ENCODE measurements around the gene MAPK8. TPM values are rescaled to one million over a fixed set of nuclear protein-coding genes. Genes with fewer than 3 reads are reported as not detected.

MAPK8 gene
- total RNA-seq, 1 donor from 2014 or later = 94.1 TPM

DNA sequence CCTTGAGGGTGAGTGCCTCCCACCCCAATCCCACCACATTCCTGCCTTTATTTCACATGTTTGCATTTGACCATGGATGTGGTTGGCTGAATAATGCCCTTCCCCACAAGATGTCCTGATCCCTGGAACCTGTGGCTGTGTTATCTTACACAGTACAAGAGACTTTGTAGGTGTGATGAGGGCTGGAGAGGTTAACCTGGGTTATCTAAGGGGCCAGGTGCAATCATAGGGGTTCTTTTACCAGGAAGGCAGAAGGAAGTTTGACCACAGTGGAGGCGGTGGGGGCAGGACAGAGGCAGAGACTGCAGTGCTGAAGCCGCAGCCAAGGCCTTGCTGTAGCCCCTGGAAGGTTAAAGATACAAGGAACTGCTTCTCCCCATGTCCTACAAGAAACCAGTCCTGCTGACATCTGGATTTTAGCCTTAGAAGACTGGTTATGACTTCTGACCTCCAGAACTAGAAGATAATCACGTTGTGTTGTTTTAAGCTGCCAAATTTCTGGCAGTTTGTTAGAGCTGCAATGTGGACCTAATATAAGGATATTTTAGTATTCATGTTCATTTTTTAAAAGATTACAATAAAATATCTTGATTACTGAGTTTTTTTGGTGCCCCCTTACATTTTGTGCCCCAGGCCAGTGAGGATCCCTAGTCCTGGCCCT lies 161.8 kb downstream of the MAPK8 start:
- no peaks in the 10 kb centered on the region for H3K27me3 Mint-ChIP-seq (ENCODE audit: low read depth)
- no peak overlapping the region for H3K27ac Mint-ChIP-seq
- no peak for DNase-seq (ENCODE audit: low spot score)
- H3K9me3 Mint-ChIP-seq = no peaks in the 10 kb centered on the region
- no peaks in the 10 kb centered on the region for H3K36me3 Mint-ChIP-seq (ENCODE audit: low read depth)
- intact Hi-C loops (cut with micrococcal nuclease) = no loop called here
- no peak overlapping the region for H3K4me3 Mint-ChIP-seq (ENCODE audit: low read depth)
- peaks cover 3% of the 10 kb centered on the region for H3K4me1 Mint-ChIP-seq (ENCODE audit: low read depth)

DNA sequence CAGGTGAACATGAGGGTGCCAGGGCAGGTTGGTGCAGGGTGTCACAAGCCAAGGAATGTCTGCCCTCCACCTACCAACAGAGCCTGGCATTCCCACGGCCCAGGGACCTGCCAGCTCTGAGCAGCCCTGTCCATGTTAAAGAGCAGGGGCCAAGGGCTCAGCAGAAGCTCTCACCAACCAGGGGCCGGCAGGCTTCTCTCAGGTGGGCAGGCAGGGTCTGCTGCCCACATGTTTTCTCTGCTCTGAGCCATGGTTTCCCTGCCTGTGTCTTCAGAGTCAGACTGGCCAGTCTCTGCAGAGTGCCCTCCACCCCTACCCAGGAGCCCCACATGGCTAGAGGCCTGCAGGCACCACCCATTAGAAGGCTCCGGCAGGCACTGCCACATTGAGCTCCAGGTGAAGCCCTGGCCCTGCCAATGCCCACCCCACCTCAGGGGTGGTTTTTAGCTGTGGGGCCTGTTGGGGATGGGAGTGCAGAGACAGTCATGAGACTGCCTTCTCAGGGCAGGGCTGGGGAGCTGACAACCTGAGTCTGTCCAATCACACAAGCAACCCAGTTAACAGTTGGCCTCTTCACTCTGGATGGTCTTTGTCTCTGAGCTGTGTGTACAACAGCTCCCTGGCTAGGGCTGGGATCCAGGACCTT lies 162.5 kb downstream of the MAPK8 start:
- Mint-ChIP-seq H3K27me3 (ENCODE audit: low read depth) (no peaks in the 10 kb centered on the region), H3K27ac (no peak overlapping the region), H3K4me1 (ENCODE audit: low read depth) (peaks cover 3% of the 10 kb centered on the region), H3K9me3 (no peaks in the 10 kb centered on the region), H3K4me3 (ENCODE audit: low read depth) (no peak overlapping the region), H3K36me3 (ENCODE audit: low read depth) (no peaks in the 10 kb centered on the region)
- no peak for DNase-seq (ENCODE audit: low spot score)
- intact Hi-C loops (cut with micrococcal nuclease) = no loop called here

DNA sequence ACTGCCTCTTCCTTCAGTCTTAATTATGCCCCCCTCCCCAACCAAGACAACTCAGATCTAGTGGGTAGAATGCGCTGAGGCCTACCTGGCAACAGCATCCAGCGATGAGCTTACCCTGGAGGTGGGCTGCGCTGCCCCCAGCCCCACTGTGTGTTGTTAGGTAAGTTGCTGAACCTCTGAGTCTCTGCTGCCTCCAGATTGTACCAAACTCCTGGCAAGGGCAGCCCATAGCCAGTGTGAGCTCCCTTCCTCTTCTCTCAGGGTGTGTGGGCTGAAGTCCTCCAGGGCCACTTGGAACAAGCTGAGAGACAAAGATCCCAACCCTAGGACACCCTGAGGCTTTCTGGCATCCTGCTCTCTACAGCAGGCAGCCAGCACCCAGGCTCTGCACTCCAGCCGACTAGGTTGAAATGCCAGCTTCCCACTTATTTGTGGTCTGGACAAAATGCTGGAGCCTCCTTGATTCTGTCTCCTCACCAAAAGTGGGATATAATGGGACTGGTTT lies 163.1 kb downstream of the MAPK8 start:
- no peaks in the 10 kb centered on the region for H3K36me3 Mint-ChIP-seq (ENCODE audit: low read depth)
- H3K27me3 Mint-ChIP-seq (ENCODE audit: low read depth) = no peaks in the 10 kb centered on the region
- H3K4me1 Mint-ChIP-seq (ENCODE audit: low read depth) = peaks cover 3% of the 10 kb centered on the region
- no peak for DNase-seq (ENCODE audit: low spot score)
- H3K27ac Mint-ChIP-seq = no peak overlapping the region
- intact Hi-C loops (cut with micrococcal nuclease) = no loop called here
- H3K4me3 Mint-ChIP-seq (ENCODE audit: low read depth) = no peak overlapping the region
- no peaks in the 10 kb centered on the region for H3K9me3 Mint-ChIP-seq

DNA sequence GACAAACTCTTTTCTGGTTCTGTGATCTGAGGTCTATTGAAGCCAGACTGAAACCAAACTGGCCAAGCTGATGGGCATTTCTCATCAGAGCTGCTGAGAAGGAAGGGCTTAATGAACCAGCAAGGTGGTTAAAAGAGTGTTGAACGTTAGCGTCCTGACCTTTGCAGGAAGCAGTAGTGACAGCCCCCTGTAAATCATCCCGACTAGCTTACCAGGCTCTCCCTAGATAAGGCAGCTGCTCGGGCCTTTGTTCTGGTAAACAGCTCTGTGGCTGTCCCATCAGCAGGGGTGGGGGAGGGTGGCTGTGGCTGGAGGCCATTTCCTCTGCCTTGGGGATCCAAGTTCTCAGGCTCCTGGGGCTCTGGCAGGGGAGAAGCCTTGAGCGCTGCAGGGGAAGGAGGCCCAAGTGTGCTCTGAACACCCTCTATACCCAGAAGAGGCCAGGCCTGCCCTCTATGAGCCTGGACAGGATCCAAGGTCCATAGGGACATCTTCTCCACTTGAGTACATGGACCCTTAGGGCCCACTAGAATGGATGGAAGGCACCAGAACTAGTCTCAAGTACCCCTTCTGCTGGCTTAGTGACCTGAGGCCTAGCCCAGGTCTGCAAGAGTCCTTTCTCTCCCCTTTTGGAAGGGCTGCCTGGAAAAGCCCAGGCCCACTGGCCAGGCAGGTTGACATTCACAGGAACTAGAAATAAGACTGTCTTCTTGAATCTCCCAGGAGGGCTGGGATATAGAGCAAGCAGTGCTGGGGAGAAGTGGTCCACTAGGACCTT lies 163.8 kb downstream of the MAPK8 start:
- Mint-ChIP-seq H3K27ac (no peak overlapping the region), H3K4me3 (ENCODE audit: low read depth) (no peak overlapping the region), H3K27me3 (ENCODE audit: low read depth) (peaks cover 5% of the 10 kb centered on the region), H3K36me3 (ENCODE audit: low read depth) (no peaks in the 10 kb centered on the region), H3K9me3 (no peaks in the 10 kb centered on the region), H3K4me1 (ENCODE audit: low read depth) (peaks cover 3% of the 10 kb centered on the region)
- intact Hi-C loops (cut with micrococcal nuclease) = no loop called here
- no peak for DNase-seq (ENCODE audit: low spot score)

DNA sequence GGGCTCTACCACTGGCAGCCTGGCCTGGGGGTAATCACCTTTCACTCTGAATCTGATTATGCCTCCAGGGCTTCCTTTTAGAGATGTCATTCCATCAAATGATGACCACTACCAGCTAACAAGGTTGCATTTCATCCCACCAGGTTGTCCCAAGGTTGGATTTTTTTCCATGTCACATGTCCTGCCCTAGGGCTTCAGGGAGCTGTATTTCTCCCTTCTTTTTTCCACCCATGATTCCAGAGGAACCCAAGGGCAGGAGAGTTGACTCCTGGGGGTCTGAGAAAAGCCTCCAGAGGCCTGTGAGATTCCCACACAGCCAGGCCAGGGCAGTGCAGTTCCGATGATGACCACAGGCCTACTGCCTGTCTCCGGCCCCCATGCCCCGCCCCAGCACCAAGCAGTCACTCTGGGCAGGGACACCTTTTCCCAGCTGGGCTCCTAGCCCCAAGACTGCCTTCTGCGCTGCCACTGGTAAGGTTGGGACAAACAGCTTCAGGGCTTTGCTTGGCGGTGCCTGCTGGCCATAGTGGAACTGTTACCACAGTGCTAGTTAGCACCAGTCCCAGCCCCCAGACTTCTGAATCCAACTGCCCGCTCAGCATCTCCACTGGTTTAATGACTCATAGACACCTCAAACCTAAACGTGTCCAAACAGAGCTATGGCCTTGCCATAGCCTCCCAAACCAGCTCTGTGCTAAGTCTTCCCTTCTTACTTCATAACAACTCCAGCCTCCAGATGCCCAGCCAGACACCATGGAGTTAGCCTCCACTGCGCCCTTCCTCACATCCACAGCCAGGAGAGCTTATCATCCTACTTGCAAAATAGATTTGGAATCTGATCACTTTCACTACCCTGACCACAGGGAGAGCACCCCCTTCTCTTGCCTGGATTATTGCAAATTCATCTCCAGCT lies 164.7 kb downstream of the MAPK8 start:
- H3K27me3 Mint-ChIP-seq (ENCODE audit: low read depth) = peaks cover 12% of the 10 kb centered on the region
- no peaks in the 10 kb centered on the region for H3K36me3 Mint-ChIP-seq (ENCODE audit: low read depth)
- H3K4me3 Mint-ChIP-seq (ENCODE audit: low read depth) = no peak overlapping the region
- peaks cover 3% of the 10 kb centered on the region for H3K4me1 Mint-ChIP-seq (ENCODE audit: low read depth)
- H3K27ac Mint-ChIP-seq = no peak overlapping the region
- no peaks in the 10 kb centered on the region for H3K9me3 Mint-ChIP-seq
- intact Hi-C loops (cut with micrococcal nuclease) = no loop called here
- DNase-seq (ENCODE audit: low spot score) = no peak

DNA sequence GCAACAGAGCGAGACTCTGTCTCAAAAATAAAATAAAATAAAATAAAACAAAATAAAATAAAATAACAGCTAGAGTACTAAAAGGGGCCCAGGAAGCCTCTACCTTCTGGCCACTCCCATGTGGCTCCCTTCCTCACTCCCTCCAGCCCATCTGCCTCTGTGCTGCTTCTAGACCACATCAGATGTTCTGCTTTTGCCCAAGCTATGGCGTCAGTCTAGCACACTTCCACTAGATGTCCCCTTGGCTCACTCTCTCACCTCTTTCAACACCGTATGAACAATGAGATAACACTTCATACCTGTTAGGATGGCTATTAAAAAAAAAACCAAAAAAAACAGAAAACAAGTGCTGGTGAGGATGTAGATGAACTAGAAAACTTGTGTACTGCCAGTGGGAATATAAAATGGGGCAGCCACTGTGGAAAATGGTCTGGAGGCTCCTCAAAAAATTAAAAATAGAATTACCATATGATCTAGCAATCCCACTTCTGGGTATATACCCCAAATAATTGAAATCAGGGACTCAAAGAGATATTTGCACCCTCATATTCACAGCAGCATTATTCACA lies 166.1 kb downstream of the MAPK8 start:
- H3K9me3 Mint-ChIP-seq = no peaks in the 10 kb centered on the region
- H3K27me3 Mint-ChIP-seq (ENCODE audit: low read depth) = peaks cover 15% of the 10 kb centered on the region
- intact Hi-C loops (cut with micrococcal nuclease) = no loop called here

DNA sequence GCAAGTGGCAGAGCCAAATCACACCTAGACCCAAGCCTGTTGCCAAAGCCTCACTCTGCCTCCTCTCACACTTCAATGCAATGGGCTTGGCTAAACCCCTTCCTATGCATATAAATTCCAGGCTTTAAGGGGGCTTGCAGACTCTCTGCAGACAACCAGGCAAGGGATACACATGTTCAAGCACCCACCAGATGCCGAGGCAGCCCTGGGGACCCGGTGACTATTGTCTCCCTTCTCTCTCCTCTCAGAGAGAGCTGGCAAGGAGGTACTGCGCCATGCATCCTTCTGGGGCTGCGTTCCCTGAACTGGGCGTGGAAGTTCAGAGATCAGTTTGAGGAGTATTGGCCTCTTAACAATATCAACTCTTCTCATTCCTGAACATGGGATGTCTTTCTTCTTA lies 167.2 kb downstream of the MAPK8 start:
- H3K27ac Mint-ChIP-seq = no peak overlapping the region
- no peak overlapping the region for H3K4me3 Mint-ChIP-seq (ENCODE audit: low read depth)
- DNase-seq (ENCODE audit: low spot score) = no peak
- H3K9me3 Mint-ChIP-seq = no peaks in the 10 kb centered on the region
- intact Hi-C loops (cut with micrococcal nuclease) = no loop called here
- H3K27me3 Mint-ChIP-seq (ENCODE audit: low read depth) = peaks cover 20% of the 10 kb centered on the region
- no peaks in the 10 kb centered on the region for H3K36me3 Mint-ChIP-seq (ENCODE audit: low read depth)
- H3K4me1 Mint-ChIP-seq (ENCODE audit: low read depth) = no peaks in the 10 kb centered on the region

More for the DNA sequence above, 166.1 kb downstream of the MAPK8 start:
- peaks cover 3% of the 10 kb centered on the region for H3K4me1 Mint-ChIP-seq (ENCODE audit: low read depth)
- no peak overlapping the region for H3K4me3 Mint-ChIP-seq (ENCODE audit: low read depth)
- H3K36me3 Mint-ChIP-seq (ENCODE audit: low read depth) = no peaks in the 10 kb centered on the region
- no peak overlapping the region for H3K27ac Mint-ChIP-seq
- no peak for DNase-seq (ENCODE audit: low spot score)

DNA sequence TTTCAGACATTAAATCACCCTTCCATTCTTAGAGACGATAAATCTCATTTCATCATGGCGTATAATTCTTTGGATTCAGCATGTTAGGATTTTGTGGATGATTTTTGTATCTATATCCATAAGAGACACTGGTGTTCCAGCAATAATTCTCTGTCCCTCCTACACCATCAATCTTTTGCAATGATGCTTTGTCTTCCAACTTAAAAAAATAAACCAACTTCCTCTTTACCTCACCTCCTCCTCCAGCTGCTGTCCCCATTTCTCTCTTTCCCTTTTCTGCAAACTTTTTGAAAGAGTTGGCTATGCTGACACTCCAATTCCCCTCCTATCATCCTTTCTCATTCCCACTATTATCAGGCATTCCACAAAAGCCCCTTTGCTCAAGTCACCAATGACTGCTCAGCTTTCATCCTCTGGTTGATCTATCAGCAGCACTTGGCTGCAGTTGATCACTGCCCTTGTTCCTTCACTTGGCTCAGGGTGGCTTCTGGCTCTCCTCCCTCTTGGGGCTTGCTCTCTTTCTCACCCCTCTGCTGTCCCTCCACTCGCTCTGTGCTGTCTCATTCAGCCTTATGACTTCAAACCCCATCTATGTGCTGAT lies 168.4 kb downstream of the MAPK8 start:
- Mint-ChIP-seq H3K4me1 (ENCODE audit: low read depth) (no peaks in the 10 kb centered on the region), H3K4me3 (ENCODE audit: low read depth) (no peak overlapping the region), H3K27me3 (ENCODE audit: low read depth) (peaks cover 20% of the 10 kb centered on the region), H3K36me3 (ENCODE audit: low read depth) (no peaks in the 10 kb centered on the region), H3K9me3 (no peaks in the 10 kb centered on the region), H3K27ac (no peak overlapping the region)
- no peak for DNase-seq (ENCODE audit: low spot score)
- intact Hi-C loops (cut with micrococcal nuclease) = no loop called here

DNA sequence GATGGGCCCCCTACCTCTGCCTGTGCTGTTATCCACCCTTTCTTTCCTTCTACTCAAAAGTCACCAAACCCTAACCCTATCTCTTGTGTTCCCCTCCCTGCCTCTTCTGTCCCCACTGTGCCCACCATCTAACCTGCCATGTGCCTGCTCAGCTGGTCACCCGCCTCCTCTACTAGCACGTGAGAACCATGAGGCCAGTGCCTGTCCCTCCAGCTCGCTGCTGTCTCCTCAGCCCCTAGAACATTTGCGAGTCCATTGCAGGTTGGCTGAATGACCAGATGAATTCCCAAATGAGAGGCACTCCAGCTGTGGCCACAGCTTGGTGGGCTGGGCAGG lies 169.4 kb downstream of the MAPK8 start:
- H3K27ac Mint-ChIP-seq = no peak overlapping the region
- H3K9me3 Mint-ChIP-seq = no peaks in the 10 kb centered on the region
- no peak for DNase-seq (ENCODE audit: low spot score)
- no peaks in the 10 kb centered on the region for H3K36me3 Mint-ChIP-seq (ENCODE audit: low read depth)
- intact Hi-C loops (cut with micrococcal nuclease) = no loop called here
- H3K4me3 Mint-ChIP-seq (ENCODE audit: low read depth) = no peak overlapping the region
- peaks cover 25% of the 10 kb centered on the region for H3K27me3 Mint-ChIP-seq (ENCODE audit: low read depth)
- H3K4me1 Mint-ChIP-seq (ENCODE audit: low read depth) = no peaks in the 10 kb centered on the region

DNA sequence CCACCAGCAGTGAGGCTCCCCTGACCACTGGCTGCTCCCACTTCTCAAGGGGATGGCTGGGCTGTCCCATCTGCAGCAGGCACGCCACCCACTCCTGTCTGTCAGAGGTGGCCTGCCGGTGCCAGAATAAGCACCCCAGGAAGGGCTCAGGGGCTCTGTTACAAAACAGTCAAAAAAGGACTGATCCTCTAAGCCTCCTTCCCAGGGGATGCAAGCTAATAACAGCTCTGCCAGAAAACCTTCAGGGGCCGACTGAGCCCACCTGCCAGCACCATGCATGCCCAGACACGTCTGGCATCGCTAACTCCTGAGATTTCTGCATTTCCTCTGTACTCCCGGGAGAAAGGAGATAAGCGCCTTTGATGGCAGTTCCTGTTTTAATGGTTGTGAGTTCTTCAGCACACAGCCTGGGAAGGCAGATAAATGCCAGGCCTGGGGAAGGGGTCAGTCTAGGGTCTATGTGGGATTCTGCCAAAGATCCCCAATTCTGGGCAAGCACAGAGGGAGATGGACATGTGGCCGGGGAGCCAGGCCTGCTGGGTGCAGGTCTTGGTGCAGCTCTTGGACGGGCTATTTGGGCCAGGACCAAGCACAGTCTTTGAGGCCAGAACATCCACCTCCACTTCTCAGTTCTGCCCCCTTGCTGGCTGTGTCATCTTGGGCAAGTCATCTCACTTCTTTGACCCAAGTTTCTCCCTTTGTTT lies 170.0 kb downstream of the MAPK8 start:
- Mint-ChIP-seq H3K27me3 (ENCODE audit: low read depth) (peaks cover 25% of the 10 kb centered on the region), H3K4me3 (ENCODE audit: low read depth) (no peak overlapping the region), H3K4me1 (ENCODE audit: low read depth) (no peaks in the 10 kb centered on the region), H3K36me3 (ENCODE audit: low read depth) (no peaks in the 10 kb centered on the region), H3K9me3 (no peaks in the 10 kb centered on the region), H3K27ac (no peak overlapping the region)
- intact Hi-C loops (cut with micrococcal nuclease) = no loop called here
- DNase-seq (ENCODE audit: low spot score) = no peak

DNA sequence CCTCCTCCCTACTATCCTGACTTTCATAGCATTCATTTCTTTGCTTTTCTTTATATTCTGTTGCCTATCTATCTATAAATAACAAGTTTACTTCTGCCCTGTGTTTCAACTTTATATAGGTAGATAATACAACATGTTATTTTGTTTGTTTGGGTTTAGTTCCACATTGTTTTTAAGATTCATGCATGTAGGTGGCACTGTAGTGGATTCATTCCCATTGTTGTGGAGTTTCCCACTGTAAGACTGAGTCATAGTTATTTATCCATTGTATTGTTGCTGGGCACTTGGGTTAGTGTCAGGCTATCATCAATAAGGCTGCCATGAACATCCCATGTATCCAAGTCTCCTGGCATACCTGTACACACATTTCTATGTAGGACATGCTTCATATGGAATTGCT lies 170.7 kb downstream of the MAPK8 start:
- no peaks in the 10 kb centered on the region for H3K36me3 Mint-ChIP-seq (ENCODE audit: low read depth)
- no peaks in the 10 kb centered on the region for H3K4me1 Mint-ChIP-seq (ENCODE audit: low read depth)
- intact Hi-C loops (cut with micrococcal nuclease) = no loop called here
- H3K27ac Mint-ChIP-seq = no peak overlapping the region
- no peak overlapping the region for H3K4me3 Mint-ChIP-seq (ENCODE audit: low read depth)
- no peaks in the 10 kb centered on the region for H3K9me3 Mint-ChIP-seq
- no peak for DNase-seq (ENCODE audit: low spot score)
- peaks cover 27% of the 10 kb centered on the region for H3K27me3 Mint-ChIP-seq (ENCODE audit: low read depth)

All from activated T-helper 2 cell treated with anti-CD3 and anti-CD28 coated beads, Interferon-gamma antibody, Interleukin-2, Interleukin-4, amounts not matched to agents 10 μg/mL and 5 μg/mL and 100 μg/mL, durations not matched to agents 14 hours and 24 hours and 36 hours (primary cell).